Omental fat pad (tissue), 4 donors: ENCODE measurements around the gene DPP6. TPM values are rescaled to one million over a fixed set of nuclear protein-coding genes. Genes with fewer than 3 reads are reported as not detected.

Experiments
- ATAC-seq: fragments of 150-250 bp; one replicate; pipeline ENCODE4 v1.9.1; 2016; ENCODE audit warnings: mild to moderate bottlenecking, moderate library complexity; ENCODE audit not compliant: low FRiP score
- DNase-seq: peaks from one replicate; pipeline ENCODE4 v3.0.0-alpha.2; 2019; ENCODE audit warnings: low spot score
- total RNA-seq, 4 donors: library from RNA; depleted of rRNA; stranded (reverse); fragments of >200 nt; gene quantifications; one replicate each; pipeline ENCODE4 v1.1.0, GENCODE V29; 2016
- TF ChIP-seq, protein P1 (sequence below), 3 donors: fragments of 450-650 bp; IDR thresholded peaks; one replicate each; pipeline ENCODE4 v1.5.1; 2016 to 2017; ENCODE audit warnings: antibody characterized with exemption in 3 of 3, mild to moderate bottlenecking in 3 of 3, moderate library complexity in 2 of 3

DPP6 gene
- total RNA-seq, 4 donors from 2014 or later, result 0.13 to 1.8 (median 1.3) TPM

DNA sequence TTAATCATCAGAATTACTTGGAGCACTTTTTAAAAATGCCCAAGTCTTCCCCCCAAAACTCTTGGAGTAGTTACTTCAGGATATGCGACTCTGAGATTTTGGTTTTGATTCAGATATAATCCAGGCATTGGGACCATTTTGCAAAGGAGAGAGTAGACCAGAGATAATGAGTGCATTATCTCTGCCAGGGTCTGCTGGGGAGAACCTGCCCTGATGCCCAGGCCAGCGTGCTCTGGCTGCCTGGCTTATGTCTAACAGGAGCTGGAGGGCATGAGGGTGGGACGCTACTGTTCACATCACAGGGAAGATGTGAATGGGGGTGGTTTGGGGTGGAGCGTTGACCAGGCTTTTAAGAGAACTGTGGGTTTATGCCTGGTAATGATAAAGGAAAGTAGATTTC lies 336.2 kb downstream of the DPP6 start:
- TF ChIP-seq, protein P1, sequence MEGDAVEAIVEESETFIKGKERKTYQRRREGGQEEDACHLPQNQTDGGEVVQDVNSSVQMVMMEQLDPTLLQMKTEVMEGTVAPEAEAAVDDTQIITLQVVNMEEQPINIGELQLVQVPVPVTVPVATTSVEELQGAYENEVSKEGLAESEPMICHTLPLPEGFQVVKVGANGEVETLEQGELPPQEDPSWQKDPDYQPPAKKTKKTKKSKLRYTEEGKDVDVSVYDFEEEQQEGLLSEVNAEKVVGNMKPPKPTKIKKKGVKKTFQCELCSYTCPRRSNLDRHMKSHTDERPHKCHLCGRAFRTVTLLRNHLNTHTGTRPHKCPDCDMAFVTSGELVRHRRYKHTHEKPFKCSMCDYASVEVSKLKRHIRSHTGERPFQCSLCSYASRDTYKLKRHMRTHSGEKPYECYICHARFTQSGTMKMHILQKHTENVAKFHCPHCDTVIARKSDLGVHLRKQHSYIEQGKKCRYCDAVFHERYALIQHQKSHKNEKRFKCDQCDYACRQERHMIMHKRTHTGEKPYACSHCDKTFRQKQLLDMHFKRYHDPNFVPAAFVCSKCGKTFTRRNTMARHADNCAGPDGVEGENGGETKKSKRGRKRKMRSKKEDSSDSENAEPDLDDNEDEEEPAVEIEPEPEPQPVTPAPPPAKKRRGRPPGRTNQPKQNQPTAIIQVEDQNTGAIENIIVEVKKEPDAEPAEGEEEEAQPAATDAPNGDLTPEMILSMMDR (IDR thresholded peaks at IDR 0.05), result no peak
- ATAC-seq (no peak), DNase-seq (no peak)

DNA sequence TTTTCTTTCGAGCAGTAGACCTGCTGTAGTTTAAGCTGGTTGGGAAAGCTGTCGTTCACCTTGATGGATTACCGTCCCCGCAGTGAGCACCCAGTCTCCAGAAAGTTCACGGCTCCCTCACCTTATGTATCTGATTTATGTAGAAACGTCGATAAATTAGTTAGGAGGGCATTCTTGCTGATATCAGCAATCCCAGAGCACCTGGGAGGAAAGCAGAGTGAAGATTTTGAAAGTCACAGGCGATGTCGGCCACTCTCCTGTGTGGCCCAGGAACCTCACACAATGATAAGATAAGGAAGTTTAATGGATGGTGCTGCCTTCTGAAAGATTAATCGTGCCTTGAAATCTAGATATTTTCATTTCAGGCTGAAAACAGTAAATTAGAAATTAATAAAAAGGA lies 336.8 kb downstream of the DPP6 start:
- TF ChIP-seq, protein P1 (IDR thresholded peaks at IDR 0.05), result no peak
- ATAC-seq (no peak), DNase-seq (no peak)

DNA sequence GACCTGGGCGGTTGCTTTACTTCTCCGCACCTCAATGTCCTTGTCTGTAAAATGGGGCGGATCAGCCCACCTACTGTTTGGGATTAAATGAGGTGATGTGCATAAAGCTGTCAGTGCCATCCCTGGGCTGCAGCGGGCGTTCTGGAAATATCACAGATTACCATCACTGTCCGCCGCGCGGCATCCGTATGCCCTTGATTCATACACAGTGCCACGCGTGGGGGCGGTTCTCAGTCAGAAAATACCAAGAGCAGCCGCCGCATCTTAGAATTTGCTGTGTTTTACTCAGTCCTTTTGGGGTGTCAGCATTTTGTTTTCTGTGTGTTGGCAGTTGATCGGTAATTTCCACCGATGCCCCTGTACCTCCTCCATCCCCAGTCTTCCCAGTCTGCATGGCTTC lies 338.8 kb downstream of the DPP6 start:
- ATAC-seq (no peak), DNase-seq (no peak)
- TF ChIP-seq, protein P1 (IDR thresholded peaks at IDR 0.05), result no peak

DNA sequence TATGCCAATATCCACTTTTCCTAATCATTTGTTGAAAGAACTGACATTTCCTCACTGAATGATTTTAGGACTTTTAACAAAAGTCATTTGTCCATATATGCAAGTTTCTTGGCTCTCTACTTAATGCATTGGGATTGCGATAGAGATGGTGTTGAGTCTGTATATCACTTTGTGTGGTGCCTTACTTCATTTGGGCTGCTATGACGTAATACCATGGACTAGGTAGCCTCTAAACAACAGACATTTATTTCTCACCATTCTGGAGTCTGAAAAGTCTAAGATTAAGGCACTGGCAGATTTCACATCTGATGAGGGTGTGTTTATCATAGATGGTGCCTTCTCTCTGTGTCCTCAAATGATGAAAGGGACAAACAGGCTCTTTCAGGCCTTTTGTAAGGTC lies 342.6 kb downstream of the DPP6 start:
- no peak for DNase-seq
- no peak for ATAC-seq
- TF ChIP-seq, protein P1 (IDR thresholded peaks at IDR 0.05), result no peak

DNA sequence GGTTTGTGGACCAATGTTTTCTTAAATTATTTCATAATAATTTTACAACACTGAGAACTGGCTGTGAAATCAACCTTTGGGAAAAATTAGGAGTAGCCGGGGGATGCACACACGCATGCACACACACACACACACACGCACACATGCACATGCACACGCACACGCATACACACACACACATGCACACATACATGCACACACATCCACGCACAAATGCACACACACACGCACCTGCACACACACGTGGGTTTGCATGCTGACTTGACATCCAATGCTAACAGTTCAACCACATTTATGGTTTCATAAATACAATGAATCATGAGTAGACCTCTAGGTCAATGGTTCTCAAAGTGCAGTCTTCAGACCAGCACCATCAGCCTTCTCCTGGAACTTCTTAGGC lies 354.1 kb downstream of the DPP6 start:
- ATAC-seq (no peak), DNase-seq (no peak)
- TF ChIP-seq, protein P1 (IDR thresholded peaks at IDR 0.05), result no peak

DNA sequence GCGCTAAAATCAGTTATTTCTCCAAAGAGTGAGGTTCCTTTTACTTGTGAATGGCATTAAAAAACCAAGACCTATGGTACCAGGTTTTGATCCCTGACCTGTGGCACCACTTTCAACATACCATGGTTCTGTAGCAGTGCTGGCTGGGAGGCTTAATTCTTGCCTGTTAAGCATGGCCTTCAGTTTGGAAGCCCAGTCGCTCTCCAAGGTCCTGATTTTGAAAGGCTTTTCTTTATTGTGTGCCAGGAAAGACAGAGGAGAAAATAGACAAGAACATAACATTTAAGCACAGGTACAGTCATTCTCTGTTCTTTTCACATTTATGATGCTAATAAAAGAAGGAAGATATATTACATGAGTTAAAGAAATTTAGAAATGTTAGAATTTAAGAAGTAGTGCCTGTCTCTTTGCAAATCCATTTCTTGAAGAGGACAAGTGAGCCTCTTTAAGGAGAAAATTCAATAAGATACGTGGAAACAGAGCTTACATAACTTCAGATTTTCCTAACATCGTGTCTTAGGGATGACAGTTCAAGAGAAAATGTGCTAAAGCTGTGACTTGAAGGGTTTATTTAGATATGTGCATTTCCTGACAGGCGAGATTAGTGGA lies 357.6 kb downstream of the DPP6 start:
- no peak for DNase-seq
- ATAC-seq, result no peak
- TF ChIP-seq, protein P1 (IDR thresholded peaks at IDR 0.05), result no peak

DNA sequence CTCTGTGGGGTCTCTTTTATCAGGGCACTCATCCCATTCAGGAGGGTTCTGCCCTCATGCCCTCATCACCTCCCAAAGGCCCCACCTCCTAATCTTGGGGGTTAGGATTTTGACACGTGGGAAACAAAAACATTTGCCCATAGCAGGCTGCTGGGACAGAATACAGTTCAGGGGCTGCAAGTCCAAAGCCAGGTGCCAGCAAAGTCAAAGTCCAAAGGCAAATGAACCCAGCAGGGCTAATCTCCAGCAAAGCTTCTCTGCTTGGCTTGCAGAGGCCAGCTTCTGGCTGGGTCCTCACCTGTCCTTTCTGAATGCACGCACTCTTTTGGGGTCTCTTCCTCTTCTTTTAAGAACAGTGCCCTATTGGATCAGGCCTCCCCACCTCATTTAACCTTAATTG lies 359.9 kb downstream of the DPP6 start:
- TF ChIP-seq, protein P1 (IDR thresholded peaks at IDR 0.05), result no peak
- DNase-seq (no peak), ATAC-seq (no peak)
